Measurements from ENCODE around the gene BCL10.

The BCL10 gene

DNA sequence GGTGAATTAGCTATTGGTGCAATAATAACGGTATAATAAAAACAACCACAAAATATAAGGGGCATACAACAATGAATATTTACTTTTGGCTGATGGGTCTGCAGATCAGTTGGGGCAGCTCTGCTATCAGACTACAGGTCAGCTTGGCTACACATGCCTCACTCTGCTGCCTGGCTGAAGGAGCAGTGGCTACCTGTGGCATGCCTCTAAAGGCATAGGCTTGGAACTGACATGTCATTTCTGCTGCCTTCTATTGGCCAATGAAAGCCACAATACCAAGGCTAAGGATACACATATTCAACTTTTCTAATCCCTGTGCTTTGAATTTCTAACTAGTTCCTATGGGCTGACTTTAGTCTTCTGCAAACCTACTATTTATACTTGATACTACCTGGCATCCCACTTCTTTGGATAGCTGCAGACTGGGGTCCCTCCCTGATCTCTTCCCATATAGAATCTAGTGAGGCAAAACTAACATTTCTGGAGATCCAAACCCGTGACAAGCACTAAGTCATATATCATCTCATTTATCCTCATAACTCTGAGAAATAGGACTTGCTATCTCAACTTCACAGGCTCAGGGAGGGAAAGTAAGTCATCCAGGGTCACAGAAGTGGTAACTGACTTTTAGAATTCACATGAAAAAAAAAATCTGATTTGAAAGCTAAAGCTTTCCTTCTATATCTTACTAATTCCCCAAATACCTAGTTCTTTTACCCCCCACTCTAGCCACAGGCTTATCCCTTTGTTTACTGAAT, 56.4 kb downstream of the BCL10 start:
- ATAC-seq, result no peak

DNA sequence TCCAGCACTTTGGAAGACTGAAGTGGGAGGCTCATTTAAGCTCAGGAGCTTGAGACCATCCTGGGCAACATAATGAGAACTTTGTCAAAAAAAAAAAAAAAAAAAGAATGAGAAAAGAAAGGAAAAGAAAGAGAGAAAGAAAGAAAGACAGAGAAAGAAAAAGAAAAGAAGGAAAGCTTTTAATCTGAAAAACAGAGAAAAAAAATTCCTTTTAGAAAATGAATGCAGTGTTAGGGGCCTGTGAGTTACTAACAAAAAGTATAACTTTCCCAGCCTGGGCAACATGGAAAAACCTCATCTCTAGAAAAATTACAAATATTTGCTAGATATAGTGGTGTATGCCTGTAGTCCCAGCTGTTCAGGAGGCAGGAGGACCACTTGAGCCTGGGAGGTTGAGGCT, 59.7 kb downstream of the BCL10 start:
- ATAC-seq, result no peak

Measured in activated CD4-positive, CD25-positive, alpha-beta regulatory T cell treated with anti-CD3 and anti-CD28 coated beads, Interleukin-2, amount 50 U/mL, for 24 hours (primary cell).